Type B pancreatic cell (in vitro differentiated cells): ENCODE data around the gene PCNT. TPM values are rescaled to one million over a fixed set of nuclear protein-coding genes. Genes with fewer than 3 reads are reported as not detected.

Experiments used
- DNase-seq: peaks from one replicate; pipeline ENCODE4 v3.0.0; 2021; ENCODE audit warnings: mixed read lengths; ENCODE audit not compliant: unreplicated experiment; ENCODE audit errors: extremely low spot score
- H3K27ac Mint-ChIP-seq: 2 replicates; pipeline ENCODE4 v1.8.0; 2021; ENCODE audit warnings: mild to moderate bottlenecking, mixed read lengths
- H3K27me3 Mint-ChIP-seq: 2 replicates; pipeline ENCODE4 v1.8.0; 2021; ENCODE audit warnings: mixed read lengths
- H3K36me3 Mint-ChIP-seq: 2 replicates; pipeline ENCODE4 v1.8.0; 2021; ENCODE audit warnings: mixed read lengths
- H3K4me1 Mint-ChIP-seq: one replicate; pipeline ENCODE4 v1.8.0; 2021; ENCODE audit warnings: mixed read lengths; ENCODE audit not compliant: unreplicated experiment
- H3K4me3 Mint-ChIP-seq: 2 replicates; pipeline ENCODE4 v1.8.0; 2021; ENCODE audit warnings: mild to moderate bottlenecking, mixed read lengths
- H3K9me3 Mint-ChIP-seq: 2 replicates; pipeline ENCODE4 v1.8.0; 2021; ENCODE audit warnings: mixed read lengths
- CTCF ChIP-seq: fragments of 200-600 bp; sonication (generic); conservative IDR thresholded peaks from 2 replicates; pipeline ENCODE4 v1.5.0; 2021; ENCODE audit warnings: antibody characterized with exemption, mild to moderate bottlenecking
- total RNA-seq: library from RNA; stranded (reverse); gene quantifications from 2 replicates; pipeline ENCODE4 v1.2.1, GENCODE V29; 2021; ENCODE audit warnings: low replicate concordance

PCNT gene
- total RNA-seq, 1 donor from 2014 or later: 50.3 TPM

- Mint-ChIP-seq H3K27me3 (no peaks in the 10 kb centered on the region), H3K36me3 (peaks cover 13% of the 10 kb centered on the region), H3K4me1 (peaks cover 6% of the 10 kb centered on the region), H3K4me3 (no peak overlapping the region), H3K27ac (no peak overlapping the region), H3K9me3 (no peaks in the 10 kb centered on the region)
- TF ChIP-seq CTCF: no peak
- DNase-seq: no peak
Measured at GRCh38 chr21:46291561-46291960, 32.4 kb upstream of the PCNT start.

GRCh38 chr21:46294647-46295176, 29.2 kb upstream of the PCNT start:
- DNase-seq: no peak
- H3K4me3 Mint-ChIP-seq: no peak overlapping the region
- peaks cover 3% of the 10 kb centered on the region for H3K27me3 Mint-ChIP-seq
- H3K36me3 Mint-ChIP-seq: peaks cover 14% of the 10 kb centered on the region
- H3K27ac Mint-ChIP-seq: no peak overlapping the region
- peaks cover 4% of the 10 kb centered on the region for H3K4me1 Mint-ChIP-seq
- TF ChIP-seq CTCF: no peak
- H3K9me3 Mint-ChIP-seq: no peaks in the 10 kb centered on the region

GRCh38 chr21:46295177-46295770, 28.7 kb upstream of the PCNT start:
- TF ChIP-seq CTCF: no peak
- Mint-ChIP-seq H3K4me1 (peaks cover 4% of the 10 kb centered on the region), H3K4me3 (no peak overlapping the region), H3K27me3 (peaks cover 3% of the 10 kb centered on the region), H3K9me3 (no peaks in the 10 kb centered on the region), H3K36me3 (peaks cover 14% of the 10 kb centered on the region), H3K27ac (no peak overlapping the region)
- no peak for DNase-seq

- Mint-ChIP-seq H3K9me3 (no peaks in the 10 kb centered on the region), H3K36me3 (peaks cover 19% of the 10 kb centered on the region), H3K4me1 (peaks cover 4% of the 10 kb centered on the region), H3K27ac (no peak overlapping the region), H3K27me3 (peaks cover 3% of the 10 kb centered on the region), H3K4me3 (no peak overlapping the region)
- no peak for TF ChIP-seq CTCF
- DNase-seq: no peak
Measured at GRCh38 chr21:46295996-46296752, 27.8 kb upstream of the PCNT start.

GRCh38 chr21:46297338-46298271, 26.4 kb upstream of the PCNT start:
- no peak for TF ChIP-seq CTCF
- H3K9me3 Mint-ChIP-seq: no peaks in the 10 kb centered on the region
- peak overlapping the region; percentile 75 for H3K27ac Mint-ChIP-seq
- H3K27me3 Mint-ChIP-seq: peaks cover 3% of the 10 kb centered on the region
- H3K4me3 Mint-ChIP-seq: peak overlapping the region; percentile 80
- H3K4me1 Mint-ChIP-seq: peaks cover 4% of the 10 kb centered on the region
- peaks cover 11% of the 10 kb centered on the region for H3K36me3 Mint-ChIP-seq
- DNase-seq: no peak
